Lung (tissue), 12 donors: ENCODE results near the gene FSIP1. TPM values are rescaled to one million over a fixed set of nuclear protein-coding genes. Genes with fewer than 3 reads are reported as not detected.

Experiments used
- ATAC-seq: fragments of 200-7000 bp; cut with Tn5 transposase; one replicate; pipeline ENCODE4 v1.9.1; 2020; ENCODE audit warnings: moderate number of reproducible peaks; ENCODE audit not compliant: insufficient read depth, low FRiP score
- DNase-seq, 3 donors: peaks; one replicate each; pipeline ENCODE4 v3.0.0-alpha.2; 2013 to 2017
- H3K27ac ChIP-seq, 2 donors: one replicate each; pipeline ENCODE4 v1.5.1; 2013; ENCODE audit warnings: mild to moderate bottlenecking in 2 of 2, moderate library complexity in 2 of 2, control low read depth in 1 of 2, inconsistent platforms in 1 of 2, low read depth in 1 of 2, low read length in 1 of 2
- H3K27me3 ChIP-seq, 3 donors: one replicate each; pipeline ENCODE4 v1.5.1; 2013; ENCODE audit warnings: low read length in 2 of 3; ENCODE audit not compliant: control insufficient read depth in 3 of 3, insufficient read depth in 3 of 3
- H3K36me3 ChIP-seq, 4 donors: one replicate each; pipeline ENCODE4 v1.5.1; 2013; ENCODE audit warnings: low read length in 4 of 4, mild to moderate bottlenecking in 1 of 4, moderate library complexity in 1 of 4; ENCODE audit not compliant: control insufficient read depth in 4 of 4, insufficient read depth in 4 of 4
- H3K4me1 ChIP-seq, 5 donors: one replicate each; pipeline ENCODE4 v1.5.1; 2013; ENCODE audit warnings: low read length in 5 of 5, mild to moderate bottlenecking in 2 of 5, moderate library complexity in 1 of 5; ENCODE audit not compliant: control insufficient read depth in 5 of 5, insufficient read depth in 5 of 5
- H3K4me3 ChIP-seq: one replicate; pipeline ENCODE4 v1.5.1; 2013; ENCODE audit warnings: mild to moderate bottlenecking, control low read depth, moderate library complexity
- H3K9ac ChIP-seq, 2 donors: one replicate each; pipeline ENCODE4 v1.5.1; 2013; ENCODE audit warnings: low read length in 2 of 2, control low read depth in 1 of 2; ENCODE audit not compliant: insufficient read depth in 1 of 2
- H3K9me3 ChIP-seq, 4 donors: one replicate each; pipeline ENCODE4 v1.5.1; 2013; ENCODE audit warnings: low read length in 3 of 4, mild to moderate bottlenecking in 1 of 4, moderate library complexity in 1 of 4; ENCODE audit not compliant: control insufficient read depth in 4 of 4, insufficient read depth in 3 of 4
- CTCF ChIP-seq: IDR thresholded peaks from 2 replicates; pipeline ENCODE4 v1.5.1; 2012; ENCODE audit warnings: mild to moderate bottlenecking; ENCODE audit errors: control extremely low read depth, extremely low read depth
- WGBS, 2 donors: extraction: QIAGEN DNeasy Blood & Tissue Kit; methylation state at CpG; one replicate each; pipeline ENCODE4 v1.1.7; 2013; 5-methylcytosine and 5-hydroxymethylcytosine counted together
- polyA plus RNA-seq, 2 donors: library from polyadenylated mRNA; stranded (reverse); fragments of 200-250 nt; gene quantifications; one replicate each; pipeline ENCODE4 v1.2.1, GENCODE V29; 2013
- total RNA-seq, 2 donors: library from RNA; depleted of rRNA in 1 of 2; stranded (reverse); fragments of >200 nt in 1 of 2; gene quantifications; one replicate each; pipeline ENCODE4 v1.2.1, GENCODE V29; 2014 to 2021
- donor health status: control.
- donor health status: control.
- donor health status: Bipolar disorder and iron deficiency.
- donor health status: healthy.
- donor health status: DM: yes; HTN: yes; CAD: no.

FSIP1 gene
- total and polyA plus RNA-seq, 4 donors, result 0.35 to 2.2 (median 0.98) TPM

GRCh38 chr15:39735120-39735717 is 47.4 kb downstream of the FSIP1 start:
- Histone ChIP-seq H3K36me3 (no peaks in the 10 kb centered on the region), H3K27me3 (no peaks in the 10 kb centered on the region), H3K4me1 (peaks cover 0 to 5% (median 0%) of the 10 kb centered on the region in 5 donors), H3K4me3 (no peak overlapping the region), H3K9ac (no peak overlapping the region), H3K9me3 (no peaks in the 10 kb centered on the region), H3K27ac (no peak overlapping the region)
- TF ChIP-seq CTCF, result no peak
- no peak for DNase-seq
- no peak for ATAC-seq
- WGBS, 2 donors, result 84 to 88% methylated on average over 4 of the region's 4 CpGs

GRCh38 chr15:39731266-39731665 is 51.4 kb downstream of the FSIP1 start:
- no peak for TF ChIP-seq CTCF
- H3K9ac ChIP-seq, result no peak overlapping the region
- H3K4me3 ChIP-seq, result no peak overlapping the region
- WGBS, 2 donors, result 91 to 97% methylated on average over 3 of the region's 3 CpGs
- no peaks in the 10 kb centered on the region for H3K27me3 ChIP-seq
- H3K4me1 ChIP-seq, result no peaks in the 10 kb centered on the region
- DNase-seq (no peak), ATAC-seq (no peak)
- H3K9me3 ChIP-seq, result no peaks in the 10 kb centered on the region
- H3K36me3 ChIP-seq, result no peaks in the 10 kb centered on the region
- H3K27ac ChIP-seq, result no peak overlapping the region

- WGBS, 2 donors, result 69 to 80% methylated on average over 5 of the region's 5 CpGs
- DNase-seq (no peak), ATAC-seq (no peak)
- H3K4me3 ChIP-seq, result no peak overlapping the region
- H3K27ac ChIP-seq, result no peak overlapping the region
- no peaks in the 10 kb centered on the region for H3K27me3 ChIP-seq
- H3K9ac ChIP-seq, result no peak overlapping the region
- TF ChIP-seq CTCF, result no peak
- H3K4me1 ChIP-seq, result no peaks in the 10 kb centered on the region
- H3K36me3 ChIP-seq, result no peaks in the 10 kb centered on the region
- H3K9me3 ChIP-seq, result no peaks in the 10 kb centered on the region
Observed at GRCh38 chr15:39730552-39730951, 52.1 kb downstream of the FSIP1 start.

DNA sequence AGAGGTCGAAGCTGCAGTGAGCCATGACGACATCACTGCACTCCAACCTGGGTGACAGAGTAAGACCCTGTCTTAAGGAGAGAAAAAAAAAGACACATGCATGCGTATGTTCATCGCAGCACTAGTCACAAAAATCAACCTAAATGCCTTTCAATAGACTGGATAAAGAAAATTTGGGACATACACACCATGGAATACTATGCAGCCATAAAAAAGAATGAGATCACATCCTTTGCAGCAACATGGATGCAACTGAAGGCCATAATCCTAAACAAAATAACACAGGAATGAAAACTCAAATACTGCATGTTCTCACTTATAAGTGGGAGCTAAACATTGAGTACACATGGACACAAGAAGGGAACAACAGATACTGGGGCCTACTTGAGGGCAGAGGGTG is 53.1 kb downstream of the FSIP1 start:
- Histone ChIP-seq H3K27ac (no peak overlapping the region), H3K27me3 (no peaks in the 10 kb centered on the region), H3K4me3 (no peak overlapping the region), H3K9me3 (no peaks in the 10 kb centered on the region), H3K36me3 (no peaks in the 10 kb centered on the region), H3K9ac (no peak overlapping the region), H3K4me1 (no peaks in the 10 kb centered on the region)
- no peak for TF ChIP-seq CTCF
- DNase-seq (no peak), ATAC-seq (no peak)
- 97% methylated on average over 4 of the region's 4 CpGs for WGBS, 2 donors
